Testis (tissue), 5 donors: ENCODE data around the gene HIRA. TPM values are rescaled to one million over a fixed set of nuclear protein-coding genes. Genes with fewer than 3 reads are reported as not detected.

Experiments used
- DNase-seq: peaks from one replicate; pipeline ENCODE4 v3.0.0-alpha.2; 2019
- H3K27ac ChIP-seq, 2 donors: fragments of 200-600 bp; sonication (generic); one replicate each; pipeline ENCODE4 v1.5.1; 2019
- H3K27me3 ChIP-seq: fragments of 200-600 bp; sonication (generic); one replicate; pipeline ENCODE4 v1.5.1; 2019
- H3K36me3 ChIP-seq: fragments of 200-600 bp; sonication (generic); one replicate; pipeline ENCODE4 v1.5.1; 2017; ENCODE audit warnings: low read depth; ENCODE audit errors: missing control alignments
- H3K4me1 ChIP-seq: fragments of 200-600 bp; sonication (generic); one replicate; pipeline ENCODE4 v1.5.1; 2019
- H3K4me3 ChIP-seq, 2 donors: fragments of 200-600 bp; sonication (generic); one replicate each; pipeline ENCODE4 v1.5.1; 2017 to 2019
- H3K9me3 ChIP-seq: fragments of 200-600 bp; sonication (generic); one replicate; pipeline ENCODE4 v1.5.1; 2017
- POLR2A ChIP-seq: fragments of 450-650 bp; IDR thresholded peaks from one replicate; pipeline ENCODE4 v1.6.1; 2017; ENCODE audit warnings: antibody characterized with exemption, mild to moderate bottlenecking, moderate library complexity
- WGBS, 2 donors: methylation state at CpG; one replicate each; pipeline ENCODE4 v1.1.5; 2018; 5-methylcytosine and 5-hydroxymethylcytosine counted together
- intact Hi-C: fragments of 100-400 bp; cut with DNase I; formaldehyde crosslinking; loops from one replicate; pipeline ENCODE4 v1.15.1; 2023; ENCODE audit warnings: low total_unique reads
- long read RNA-seq, 2 donors: transcript quantifications; one replicate each; lab custom pipeline, GENCODE V29; 2026
- polyA plus RNA-seq: library from polyadenylated mRNA; stranded (reverse); fragments of 350-450 nt; fragmentation: Illumina TruSeq; extraction: RNeasy Lipid Tissue Mini Kit (QIAGEN cat#74804); gene quantifications from one replicate; pipeline ENCODE4 v1.2.3, GENCODE V29; 2014; ENCODE audit warnings: low read depth, low replicate concordance; ENCODE audit not compliant: insufficient read depth
- total RNA-seq, 2 donors: library from RNA; depleted of rRNA; stranded (reverse); fragments of >200 nt; gene quantifications; one replicate each; pipeline ENCODE4 v1.2.3, GENCODE V29; 2016
- TF ChIP-seq, protein P1 (sequence below), 3 experiments: fragments of 450-650 bp in 2 of 3; fragments of 200-600 bp in 1 of 3; sonication (generic) in 1 of 3; IDR thresholded peaks; one replicate each; pipeline ENCODE4 v1.5.1; 2016 to 2019; ENCODE audit warnings: antibody characterized with exemption in 3 of 3, mild to moderate bottlenecking in 2 of 3, moderate library complexity in 1 of 3

Gene HIRA, protein sequence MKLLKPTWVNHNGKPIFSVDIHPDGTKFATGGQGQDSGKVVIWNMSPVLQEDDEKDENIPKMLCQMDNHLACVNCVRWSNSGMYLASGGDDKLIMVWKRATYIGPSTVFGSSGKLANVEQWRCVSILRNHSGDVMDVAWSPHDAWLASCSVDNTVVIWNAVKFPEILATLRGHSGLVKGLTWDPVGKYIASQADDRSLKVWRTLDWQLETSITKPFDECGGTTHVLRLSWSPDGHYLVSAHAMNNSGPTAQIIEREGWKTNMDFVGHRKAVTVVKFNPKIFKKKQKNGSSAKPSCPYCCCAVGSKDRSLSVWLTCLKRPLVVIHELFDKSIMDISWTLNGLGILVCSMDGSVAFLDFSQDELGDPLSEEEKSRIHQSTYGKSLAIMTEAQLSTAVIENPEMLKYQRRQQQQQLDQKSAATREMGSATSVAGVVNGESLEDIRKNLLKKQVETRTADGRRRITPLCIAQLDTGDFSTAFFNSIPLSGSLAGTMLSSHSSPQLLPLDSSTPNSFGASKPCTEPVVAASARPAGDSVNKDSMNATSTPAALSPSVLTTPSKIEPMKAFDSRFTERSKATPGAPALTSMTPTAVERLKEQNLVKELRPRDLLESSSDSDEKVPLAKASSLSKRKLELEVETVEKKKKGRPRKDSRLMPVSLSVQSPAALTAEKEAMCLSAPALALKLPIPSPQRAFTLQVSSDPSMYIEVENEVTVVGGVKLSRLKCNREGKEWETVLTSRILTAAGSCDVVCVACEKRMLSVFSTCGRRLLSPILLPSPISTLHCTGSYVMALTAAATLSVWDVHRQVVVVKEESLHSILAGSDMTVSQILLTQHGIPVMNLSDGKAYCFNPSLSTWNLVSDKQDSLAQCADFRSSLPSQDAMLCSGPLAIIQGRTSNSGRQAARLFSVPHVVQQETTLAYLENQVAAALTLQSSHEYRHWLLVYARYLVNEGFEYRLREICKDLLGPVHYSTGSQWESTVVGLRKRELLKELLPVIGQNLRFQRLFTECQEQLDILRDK
- total RNA-seq: 10 to 100 TPM; 21.8 to 25.7 TPM
- 17.7 TPM for polyA plus RNA-seq
- long read RNA-seq, donor 1, full-length matches to known transcripts: 4 of 4 reads
- long read RNA-seq, donor 1, partial matches to known transcripts: 0 of 4 reads
- long read RNA-seq, donor 1, other reads (novel, unspliced or antisense): 0 of 4 reads
- long read RNA-seq, donor 2, full-length matches to known transcripts: 1 of 1 reads
- long read RNA-seq, donor 2, partial matches to known transcripts: 0 of 1 reads
- long read RNA-seq, donor 2, other reads (novel, unspliced or antisense): 0 of 1 reads

DNA sequence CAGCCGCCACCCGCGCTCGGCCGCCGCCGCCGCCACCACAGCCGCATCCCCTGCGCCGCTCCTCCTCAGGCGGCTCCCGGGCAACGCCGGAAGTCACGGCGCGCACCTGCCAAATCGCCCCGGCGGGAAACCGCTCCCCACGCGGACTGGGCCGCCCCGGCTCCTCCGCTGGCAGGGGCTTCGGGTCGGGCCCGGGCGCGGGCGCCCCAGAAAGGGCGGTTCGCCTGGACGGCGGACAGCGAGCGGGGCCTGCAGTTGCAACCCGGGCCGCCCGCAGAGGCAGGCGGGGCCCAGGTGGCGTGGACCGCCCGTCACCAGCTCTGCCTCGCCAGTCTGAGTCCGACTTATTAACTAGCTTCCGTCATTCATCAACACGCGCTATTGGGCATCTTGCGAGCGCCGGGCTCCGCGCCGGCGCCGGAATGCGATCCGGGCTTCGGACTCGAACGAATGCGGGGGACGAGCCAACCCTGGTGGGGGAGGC is at the start of gene HIRA:
TSS of gene HIRA (minus strand) at position 85 of the 484 bp plus-strand sequence. CDS start 257 bp downstream, outside the sequence.
- peaks cover 19% of the 10 kb centered on the region for H3K4me1 ChIP-seq
- 0% methylated on average over 62 of the region's 66 CpGs; no CpG with 5 or more reads in 1 of the 2 donors for WGBS, 2 donors
- DNase-seq: peak; percentile 70
- H3K4me3 ChIP-seq: peak within 1 kb of the TSS; percentile 72 to 91
- H3K27me3 ChIP-seq: no peaks in the 10 kb centered on the region
- no peaks in the 10 kb centered on the region for H3K36me3 ChIP-seq
- intact Hi-C loops: no loop called here
- peak within 1 kb of the TSS; percentile 77 to 94 for H3K27ac ChIP-seq
- H3K9me3 ChIP-seq: no peaks in the 10 kb centered on the region
- TF ChIP-seq, protein P1, sequence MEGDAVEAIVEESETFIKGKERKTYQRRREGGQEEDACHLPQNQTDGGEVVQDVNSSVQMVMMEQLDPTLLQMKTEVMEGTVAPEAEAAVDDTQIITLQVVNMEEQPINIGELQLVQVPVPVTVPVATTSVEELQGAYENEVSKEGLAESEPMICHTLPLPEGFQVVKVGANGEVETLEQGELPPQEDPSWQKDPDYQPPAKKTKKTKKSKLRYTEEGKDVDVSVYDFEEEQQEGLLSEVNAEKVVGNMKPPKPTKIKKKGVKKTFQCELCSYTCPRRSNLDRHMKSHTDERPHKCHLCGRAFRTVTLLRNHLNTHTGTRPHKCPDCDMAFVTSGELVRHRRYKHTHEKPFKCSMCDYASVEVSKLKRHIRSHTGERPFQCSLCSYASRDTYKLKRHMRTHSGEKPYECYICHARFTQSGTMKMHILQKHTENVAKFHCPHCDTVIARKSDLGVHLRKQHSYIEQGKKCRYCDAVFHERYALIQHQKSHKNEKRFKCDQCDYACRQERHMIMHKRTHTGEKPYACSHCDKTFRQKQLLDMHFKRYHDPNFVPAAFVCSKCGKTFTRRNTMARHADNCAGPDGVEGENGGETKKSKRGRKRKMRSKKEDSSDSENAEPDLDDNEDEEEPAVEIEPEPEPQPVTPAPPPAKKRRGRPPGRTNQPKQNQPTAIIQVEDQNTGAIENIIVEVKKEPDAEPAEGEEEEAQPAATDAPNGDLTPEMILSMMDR (IDR thresholded peaks at IDR 0.05): peak in 1 of 3 experiments; percentile 11
- no peak for TF ChIP-seq POLR2A

DNA sequence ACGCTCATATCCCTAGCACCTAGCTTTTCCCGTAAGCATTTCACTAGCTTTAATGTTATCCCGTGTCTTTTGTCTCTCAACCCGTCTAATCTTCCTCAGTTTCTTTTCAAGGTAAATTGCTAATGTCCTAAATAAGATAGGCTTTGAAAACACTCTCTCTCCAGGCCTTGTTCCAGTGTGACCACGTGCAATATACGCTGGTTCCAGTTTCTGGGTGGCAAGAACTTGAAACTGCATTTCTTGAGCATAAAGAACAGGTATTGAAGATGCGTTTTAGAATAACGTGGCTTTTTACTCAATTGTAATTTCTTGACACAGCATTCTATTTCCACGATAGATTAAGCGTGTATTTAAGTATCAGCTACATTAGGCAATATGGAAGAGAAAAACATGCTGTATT is 49.3 kb upstream of the HIRA start:
- WGBS, 2 donors: 50 to 59% methylated on average over 10 of the region's 10 CpGs
- H3K9me3 ChIP-seq: no peaks in the 10 kb centered on the region
- intact Hi-C loops: no loop called here
- peaks cover 22% of the 10 kb centered on the region for H3K4me1 ChIP-seq
- H3K27me3 ChIP-seq: no peaks in the 10 kb centered on the region
- DNase-seq: no peak
- H3K27ac ChIP-seq: no peak overlapping the region
- no peaks in the 10 kb centered on the region for H3K36me3 ChIP-seq
- TF ChIP-seq, protein P1 (IDR thresholded peaks at IDR 0.05): no peak
- TF ChIP-seq POLR2A: no peak
- no peak overlapping the region for H3K4me3 ChIP-seq

DNA sequence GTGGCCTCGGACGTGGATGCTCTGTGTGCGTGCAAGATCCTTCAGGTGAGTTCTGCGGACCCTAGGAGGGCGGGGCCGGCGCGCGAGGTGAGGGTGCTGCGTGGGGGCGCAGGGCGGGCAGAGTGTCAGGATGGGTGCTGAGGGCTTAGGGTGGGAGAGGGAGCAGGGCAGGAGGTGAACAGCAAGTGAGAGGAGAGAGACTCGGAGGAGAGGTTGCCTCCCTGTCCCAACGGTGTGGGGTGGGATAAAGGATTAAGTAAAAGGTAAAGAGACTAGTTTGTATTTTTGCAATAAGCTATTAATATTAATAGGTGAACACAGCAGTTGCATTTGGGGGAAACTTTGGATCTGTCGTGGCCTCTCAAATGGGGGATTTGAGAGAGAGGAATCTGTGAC is 48.6 kb upstream of the HIRA start:
- H3K27ac ChIP-seq: peak overlapping the region in 1 of 2 donors; percentile 99
- no peak for DNase-seq
- no peaks in the 10 kb centered on the region for H3K36me3 ChIP-seq
- TF ChIP-seq POLR2A: no peak
- TF ChIP-seq, protein P1 (IDR thresholded peaks at IDR 0.05): no peak
- intact Hi-C loops: no loop called here
- H3K9me3 ChIP-seq: no peaks in the 10 kb centered on the region
- WGBS, 2 donors: 2% methylated on average over 12 to 15 of the region's 15 CpGs
- H3K4me3 ChIP-seq: peak overlapping the region; percentile 77 to 86
- peaks cover 28% of the 10 kb centered on the region for H3K4me1 ChIP-seq
- H3K27me3 ChIP-seq: no peaks in the 10 kb centered on the region

DNA sequence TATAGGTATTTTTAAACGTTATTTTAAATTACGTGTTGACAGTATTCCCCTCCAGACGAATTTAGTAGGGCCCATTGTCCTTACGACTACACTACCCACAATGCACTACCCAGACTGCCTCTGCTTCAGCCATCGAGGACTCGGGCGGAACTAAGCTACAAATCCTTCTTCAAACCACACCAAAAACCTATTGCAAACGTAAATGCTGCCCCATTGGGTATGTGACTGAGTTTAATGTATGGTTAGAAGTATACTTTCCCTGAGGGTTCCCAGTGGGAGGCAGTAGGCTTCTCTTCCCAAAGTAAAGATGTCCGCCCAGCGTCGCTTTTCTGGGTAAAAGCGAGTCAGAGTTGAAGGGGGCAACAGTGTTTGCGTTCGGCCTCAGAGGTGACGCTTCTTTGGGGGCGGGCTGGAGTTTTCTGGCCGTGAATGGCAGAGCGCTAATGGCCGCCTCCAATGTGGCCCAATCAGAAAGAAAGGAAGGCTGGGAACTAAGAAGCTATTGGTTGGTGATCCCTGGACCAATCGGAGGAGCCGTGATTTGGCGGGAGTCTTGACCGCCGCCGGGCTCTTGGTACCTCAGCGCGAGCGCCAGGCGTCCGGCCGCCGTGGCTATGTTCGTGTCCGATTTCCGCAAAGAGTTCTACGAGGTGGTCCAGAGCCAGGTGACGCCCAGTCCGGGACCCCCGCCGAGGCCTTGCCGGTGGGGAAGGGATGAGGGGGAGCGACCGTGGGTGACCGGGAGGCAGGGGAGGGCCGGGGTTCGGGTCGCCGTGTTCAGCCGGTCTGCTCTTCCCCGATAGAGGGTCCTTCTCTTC is 48.0 kb upstream of the HIRA start, which contains the start of gene CDC45:
TSS of gene CDC45 (plus strand) at position 566 of the 818 bp plus-strand sequence. CDS start at position 615, 49 bp downstream.
- no peaks in the 10 kb centered on the region for H3K27me3 ChIP-seq
- TF ChIP-seq, protein P1 (IDR thresholded peaks at IDR 0.05): peak in 1 of 3 experiments; percentile 5
- no peak for TF ChIP-seq POLR2A
- peaks cover 34% of the 10 kb centered on the region for H3K4me1 ChIP-seq
- intact Hi-C loops: no loop called here
- peak within 1 kb of the TSS; percentile 95 to 99 for H3K27ac ChIP-seq
- WGBS, 2 donors: 1% methylated on average over 50 of the region's 50 CpGs
- DNase-seq: peak; percentile 98
- no peaks in the 10 kb centered on the region for H3K36me3 ChIP-seq
- H3K9me3 ChIP-seq: no peaks in the 10 kb centered on the region
- peak within 1 kb of the TSS; percentile 77 to 86 for H3K4me3 ChIP-seq
